Measurements from ENCODE around the gene SIAH3.
"Not testable (repeated sequence)": the region's sequence is repeated elsewhere in the genome, so short reads cannot be mapped to it uniquely, and the experiment has no call there.

SIAH3 gene

GRCh38 chr13:45784755-45785675 is 66.5 kb downstream of the SIAH3 start:
- DNase-seq (ENCODE audit: insufficient read length, low spot score) (no peak), FAIRE-seq (no peak)

DNA sequence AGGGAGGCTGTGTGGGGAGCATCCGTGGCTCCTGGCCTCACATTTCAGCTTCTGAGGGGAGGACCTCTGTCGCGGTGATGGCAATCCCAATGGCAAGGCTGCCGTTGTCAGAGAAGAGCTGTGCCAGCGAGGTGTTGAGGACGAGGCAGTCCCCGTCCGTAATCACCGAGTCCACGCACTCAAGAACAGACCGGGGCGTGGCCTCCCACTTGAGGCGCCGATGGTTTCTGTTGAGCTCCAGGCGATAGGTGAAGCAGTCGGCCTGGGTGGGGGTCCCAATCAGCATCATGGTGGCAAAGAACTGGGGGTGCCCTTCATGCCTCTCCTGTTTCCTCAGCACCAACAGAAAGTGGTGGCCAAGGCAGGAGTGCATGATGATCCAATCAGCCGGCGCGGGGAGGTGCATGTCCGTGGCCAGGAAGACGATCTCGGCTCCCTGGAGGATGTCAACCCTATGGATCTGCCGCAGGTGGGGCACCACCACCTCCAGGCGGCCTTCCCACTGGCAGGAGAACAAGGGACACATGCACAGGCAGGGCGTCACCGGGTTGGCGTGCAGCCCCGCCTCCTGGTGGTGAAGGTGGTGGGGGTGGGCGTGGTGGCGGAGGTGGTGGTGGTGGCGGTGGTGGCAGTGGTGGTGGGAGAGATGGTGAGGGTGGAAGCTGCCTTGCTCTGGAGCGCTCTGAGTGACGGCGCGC is 68.1 kb downstream of the SIAH3 start:
- DNase-seq (ENCODE audit: insufficient read length, low spot score) (no peak), FAIRE-seq (no peak)

- FAIRE-seq (no peak), DNase-seq (ENCODE audit: insufficient read length, low spot score) (no peak)
Observed at GRCh38 chr13:45782327-45783045, 69.1 kb downstream of the SIAH3 start.

DNA sequence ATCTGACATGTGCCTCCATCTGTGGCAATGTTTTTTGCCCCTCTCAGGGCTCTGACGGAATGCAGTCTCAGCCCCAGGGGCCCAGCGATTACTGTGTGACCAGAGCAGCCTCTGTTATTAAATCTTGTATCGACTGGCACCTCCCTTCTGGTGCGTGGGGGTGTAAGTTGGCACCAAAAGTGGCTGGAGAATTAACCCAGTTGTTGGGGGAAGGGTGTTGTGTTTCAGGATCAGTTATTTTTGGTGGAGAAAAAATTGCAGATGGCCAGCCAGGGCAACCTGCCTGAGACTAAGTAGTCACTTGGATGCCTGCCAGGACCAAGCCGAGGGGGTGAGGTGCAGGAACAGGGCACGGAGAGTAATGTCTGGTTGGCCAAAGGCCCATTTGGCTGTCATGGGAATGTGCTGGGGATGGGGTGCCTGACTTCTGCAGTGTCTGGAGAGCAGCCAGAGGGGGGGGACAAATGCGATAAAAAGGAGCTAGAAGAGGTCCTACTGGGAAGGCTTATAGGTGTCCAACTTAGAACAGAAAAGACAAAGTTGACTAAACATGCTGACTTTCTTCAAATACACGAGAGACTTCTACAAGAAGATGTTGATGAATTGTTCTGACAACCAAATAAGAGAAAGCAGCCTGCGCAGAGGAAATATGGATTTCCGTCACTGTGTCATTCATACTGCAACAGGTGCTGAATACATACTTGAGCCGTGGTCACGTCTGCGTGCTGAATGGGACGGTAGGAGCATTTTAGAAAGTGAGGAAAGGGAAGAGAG is 69.8 kb downstream of the SIAH3 start:
- no peak for FAIRE-seq
- DNase-seq (ENCODE audit: insufficient read length, low spot score): no peak

DNA sequence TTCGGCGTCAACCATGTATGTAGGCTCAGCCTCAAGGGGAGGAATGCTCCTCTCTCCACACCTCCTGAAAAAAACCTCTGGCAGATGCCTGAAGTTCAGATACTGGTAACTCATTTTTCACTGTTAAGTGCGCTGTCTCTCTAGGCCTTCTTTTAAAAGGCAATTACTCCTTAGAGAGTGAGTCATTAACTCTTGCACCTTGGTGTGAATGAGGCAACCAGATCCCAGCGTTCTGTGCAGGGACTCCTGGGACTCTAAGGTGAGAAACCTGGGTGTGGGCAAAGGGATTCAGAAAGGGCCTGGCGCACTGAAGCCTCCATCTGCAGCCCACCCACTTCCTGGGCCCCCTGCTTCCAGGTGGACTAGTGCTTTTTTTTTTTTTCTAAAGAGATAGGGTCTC is 71.7 kb downstream of the SIAH3 start:
- FAIRE-seq (no peak), DNase-seq (ENCODE audit: insufficient read length, low spot score) (no peak)

GRCh38 chr13:45778882-45779281 is 72.7 kb downstream of the SIAH3 start:
- no peak for FAIRE-seq

DNA sequence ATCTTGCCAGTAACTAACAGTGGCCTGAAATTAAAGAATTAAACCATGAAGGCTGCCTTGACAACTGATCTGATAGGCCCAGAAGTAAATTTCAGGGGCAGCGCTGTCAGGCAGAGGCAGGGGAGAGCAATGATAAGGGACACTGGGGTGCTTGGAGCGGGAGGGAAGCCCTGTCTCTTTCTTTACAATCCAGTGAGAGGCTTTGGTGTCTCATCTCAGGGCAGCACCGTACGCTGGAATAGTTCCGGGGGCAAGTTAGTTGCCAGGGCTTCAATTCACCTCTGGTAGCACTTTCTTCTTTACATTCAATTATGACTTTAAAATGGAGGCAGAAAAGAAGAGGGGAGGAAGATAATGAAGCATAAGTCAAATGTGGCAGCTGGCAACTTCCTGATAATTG is 74.8 kb downstream of the SIAH3 start:
- DNase-seq (ENCODE audit: insufficient read length, low spot score) (no peak), FAIRE-seq (no peak)

More at GRCh38 chr13:45778882-45779281, 72.7 kb downstream of the SIAH3 start:
- no peak for DNase-seq (ENCODE audit: insufficient read length, low spot score)

GRCh38 chr13:45775401-45775963 is 76.1 kb downstream of the SIAH3 start:
- DNase-seq (ENCODE audit: insufficient read length, low spot score): no peak
- FAIRE-seq: no peak

DNA sequence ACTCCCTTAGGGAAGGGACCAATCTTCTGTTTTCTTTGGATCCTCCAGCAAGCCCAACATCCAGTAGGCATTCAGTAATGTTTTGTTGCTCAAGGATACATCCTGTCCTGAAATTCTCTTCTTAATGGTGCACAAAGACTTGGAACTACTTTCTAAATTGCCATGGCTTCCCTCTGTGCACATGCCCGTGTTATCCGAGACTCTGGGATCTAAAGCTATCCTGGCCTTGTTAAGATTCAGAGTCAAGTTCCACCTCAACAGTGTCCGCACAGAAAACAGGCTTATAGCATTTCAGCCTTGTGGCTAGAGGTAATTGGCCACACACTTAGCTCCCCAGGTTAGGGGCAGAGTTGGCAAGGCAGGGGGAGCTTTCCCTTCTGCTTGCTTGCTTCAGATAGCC is 77.6 kb downstream of the SIAH3 start:
- FAIRE-seq (no peak), DNase-seq (ENCODE audit: insufficient read length, low spot score) (no peak)

DNA sequence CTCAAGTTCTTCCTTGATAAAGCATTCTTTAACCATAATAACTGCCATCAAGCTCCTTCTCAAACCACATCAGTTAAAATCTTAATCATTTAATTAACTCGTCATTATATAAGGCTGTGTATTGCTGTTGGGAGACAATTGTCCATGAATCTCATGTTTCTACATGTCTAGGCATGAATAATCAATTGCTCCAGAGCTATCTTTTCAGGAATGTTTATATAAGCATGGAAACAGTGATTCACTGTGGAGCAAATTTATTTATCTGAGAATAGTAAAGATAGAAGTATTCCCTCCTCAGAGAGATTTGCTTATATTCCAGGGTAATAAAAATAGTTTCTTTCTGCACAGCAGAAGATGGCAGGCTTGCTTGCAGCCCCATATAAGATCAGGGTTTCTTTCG is 78.3 kb downstream of the SIAH3 start:
- FAIRE-seq (no peak), DNase-seq (ENCODE audit: insufficient read length, low spot score) (no peak)

GRCh38 chr13:45770886-45771285 is 80.7 kb downstream of the SIAH3 start:
- DNase-seq (ENCODE audit: insufficient read length, low spot score) (no peak), FAIRE-seq (no peak)

DNA sequence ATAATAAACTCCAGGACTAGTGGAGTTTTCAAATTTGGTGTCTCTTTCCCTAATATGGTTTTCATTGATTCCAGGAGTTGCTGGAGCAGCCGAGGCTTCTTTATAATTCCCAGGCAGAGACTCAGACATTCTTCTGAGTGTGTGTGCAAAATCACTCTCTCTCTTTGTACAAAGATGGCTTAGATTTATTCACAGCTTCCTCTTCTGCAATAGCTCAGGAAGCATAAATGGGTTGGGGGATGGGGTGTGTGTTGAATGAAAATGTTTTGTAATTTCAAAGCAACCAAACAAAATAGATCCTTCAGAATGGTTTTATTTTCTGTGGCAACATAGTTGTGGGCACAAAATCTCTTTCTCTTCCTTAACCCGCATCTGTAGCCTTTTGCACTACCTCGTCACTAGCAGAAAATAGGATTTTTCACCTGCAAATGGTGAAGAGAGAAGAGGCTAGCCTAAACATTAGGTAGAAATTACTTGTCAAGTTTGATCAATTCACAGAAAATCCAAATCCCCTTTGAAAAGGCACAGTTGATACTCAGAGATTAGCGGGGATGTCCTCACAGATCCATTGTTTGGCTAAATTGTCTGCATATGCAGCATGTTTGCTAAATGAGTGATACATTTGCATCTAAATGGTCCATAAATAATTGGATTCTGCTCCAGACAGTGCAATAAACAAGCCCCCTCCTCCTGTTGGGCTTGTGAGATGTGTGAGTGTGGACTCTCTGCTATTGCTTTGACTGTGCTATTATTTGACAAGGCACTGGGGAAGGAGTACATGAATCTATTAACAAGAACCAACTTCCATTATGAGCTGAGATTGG is 82.7 kb downstream of the SIAH3 start:
- FAIRE-seq: no peak
- no peak for DNase-seq (ENCODE audit: insufficient read length, low spot score)

DNA sequence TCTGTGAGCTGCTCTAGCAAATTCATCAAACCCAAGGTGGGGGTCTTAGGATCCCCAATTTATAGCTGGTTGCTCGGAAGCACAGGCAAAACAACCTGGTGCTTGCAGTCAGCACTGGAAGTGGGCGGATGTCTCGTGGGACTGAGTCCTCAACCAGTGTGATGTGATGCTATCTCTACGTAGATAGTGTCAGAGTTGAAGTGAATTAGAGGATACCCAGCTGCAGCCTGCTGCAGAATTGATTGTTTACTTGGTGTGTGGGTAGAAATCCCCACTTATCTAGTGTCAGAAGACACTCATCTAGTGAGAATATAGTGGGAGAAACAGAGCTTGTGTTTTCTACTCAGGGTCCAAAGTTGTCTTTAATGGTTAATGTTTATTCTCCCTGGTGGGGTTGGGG is 86.1 kb downstream of the SIAH3 start:
- DNase-seq (ENCODE audit: insufficient read length, low spot score): no peak
- no peak for FAIRE-seq

GRCh38 chr13:45763419-45763818 is 88.1 kb downstream of the SIAH3 start:
- DNase-seq (ENCODE audit: insufficient read length, low spot score): no peak
- no peak for FAIRE-seq

DNA sequence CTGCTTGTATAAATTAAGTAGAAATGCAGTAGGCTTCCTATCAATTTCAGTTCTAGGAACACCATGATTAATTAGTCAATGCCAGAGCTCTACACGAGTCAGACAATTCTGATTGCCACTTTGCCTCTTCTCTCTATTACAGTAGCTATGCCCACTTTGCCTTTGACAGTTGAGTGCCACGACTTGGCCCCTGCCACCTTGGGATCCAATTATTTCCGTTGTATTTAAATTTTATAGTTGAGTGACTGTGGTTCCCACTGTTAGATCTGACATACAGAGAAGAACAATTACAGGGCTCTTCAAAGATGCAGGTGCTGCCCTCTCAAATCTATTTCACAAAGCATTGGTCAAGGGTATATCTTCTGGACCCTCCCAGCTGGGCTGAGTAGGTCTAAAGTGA is 94.0 kb downstream of the SIAH3 start:
- FAIRE-seq; DNase-seq (ENCODE audit: insufficient read length, low spot score): not testable (repeated sequence)

DNA sequence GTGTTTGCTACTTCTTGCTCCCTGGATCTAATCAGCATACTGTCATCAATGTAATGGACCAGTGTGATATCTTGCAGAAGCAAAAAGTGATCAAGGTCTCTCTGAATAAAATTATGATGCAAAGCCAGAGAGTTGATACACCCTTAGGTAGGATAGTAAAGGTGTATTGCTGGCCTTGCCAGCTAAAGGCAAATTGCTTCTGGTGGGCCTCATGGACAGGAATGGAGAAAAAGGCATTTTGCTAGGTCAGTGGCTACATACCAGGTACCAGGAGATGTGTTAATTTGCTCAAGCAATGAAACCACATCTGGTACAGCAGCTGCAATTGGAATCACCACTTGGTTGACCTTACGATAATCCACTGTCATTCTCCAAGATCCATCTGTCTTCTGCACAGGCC is 95.1 kb downstream of the SIAH3 start:
- not testable (repeated sequence) for FAIRE-seq; DNase-seq (ENCODE audit: insufficient read length, low spot score)

DNA sequence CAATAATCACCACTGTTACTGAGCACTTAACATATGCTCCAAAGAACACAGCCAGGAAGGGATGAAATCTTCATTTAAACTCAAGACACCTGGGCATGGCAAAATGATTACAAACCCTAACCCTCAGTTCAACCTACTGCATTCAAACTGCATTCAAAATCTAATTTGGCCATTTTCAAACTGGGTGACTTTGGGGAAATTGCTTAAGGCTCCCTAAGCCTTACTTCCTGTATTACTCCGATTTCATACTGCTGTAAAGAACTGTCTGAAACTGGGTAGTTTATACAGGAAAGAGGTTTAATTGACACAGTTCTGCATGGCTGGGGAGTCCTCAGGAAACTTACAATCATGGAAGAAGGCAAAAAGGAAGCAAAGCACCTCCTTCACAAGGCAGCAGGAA is 99.0 kb downstream of the SIAH3 start:
- DNase-seq (ENCODE audit: insufficient read length, low spot score) (no peak), FAIRE-seq (no peak)

GRCh38 chr13:45751885-45752284 is 99.7 kb downstream of the SIAH3 start:
- FAIRE-seq (no peak), DNase-seq (ENCODE audit: insufficient read length, low spot score) (no peak)

GRCh38 chr13:45750566-45750965 is 101.0 kb downstream of the SIAH3 start:
- no peak for DNase-seq (ENCODE audit: insufficient read length, low spot score)
- no peak for FAIRE-seq
